HG02588 (cell line): ENCODE results near the gene FOXA3.

ENCODE experiments used
- ATAC-seq: cut with Tn5 transposase; IDR thresholded peaks from one replicate; pipeline ENCODE4 v1.9.1; 2021; ENCODE audit warnings: mild to moderate bottlenecking, moderate library complexity; ENCODE audit not compliant: unreplicated experiment

Gene FOXA3

DNA sequence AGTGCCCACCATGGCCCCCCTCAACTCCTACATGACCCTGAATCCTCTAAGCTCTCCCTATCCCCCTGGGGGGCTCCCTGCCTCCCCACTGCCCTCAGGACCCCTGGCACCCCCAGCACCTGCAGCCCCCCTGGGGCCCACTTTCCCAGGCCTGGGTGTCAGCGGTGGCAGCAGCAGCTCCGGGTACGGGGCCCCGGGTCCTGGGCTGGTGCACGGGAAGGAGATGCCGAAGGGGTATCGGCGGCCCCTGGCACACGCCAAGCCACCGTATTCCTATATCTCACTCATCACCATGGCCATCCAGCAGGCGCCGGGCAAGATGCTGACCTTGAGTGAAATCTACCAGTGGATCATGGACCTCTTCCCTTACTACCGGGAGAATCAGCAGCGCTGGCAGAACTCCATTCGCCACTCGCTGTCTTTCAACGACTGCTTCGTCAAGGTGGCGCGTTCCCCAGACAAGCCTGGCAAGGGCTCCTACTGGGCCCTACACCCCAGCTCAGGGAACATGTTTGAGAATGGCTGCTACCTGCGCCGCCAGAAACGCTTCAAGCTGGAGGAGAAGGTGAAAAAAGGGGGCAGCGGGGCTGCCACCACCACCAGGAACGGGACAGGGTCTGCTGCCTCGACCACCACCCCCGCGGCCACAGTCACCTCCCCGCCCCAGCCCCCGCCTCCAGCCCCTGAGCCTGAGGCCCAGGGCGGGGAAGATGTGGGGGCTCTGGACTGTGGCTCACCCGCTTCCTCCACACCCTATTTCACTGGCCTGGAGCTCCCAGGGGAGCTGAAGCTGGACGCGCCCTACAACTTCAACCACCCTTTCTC is 8.2 kb downstream of the FOXA3 start:
- no peak for ATAC-seq

DNA sequence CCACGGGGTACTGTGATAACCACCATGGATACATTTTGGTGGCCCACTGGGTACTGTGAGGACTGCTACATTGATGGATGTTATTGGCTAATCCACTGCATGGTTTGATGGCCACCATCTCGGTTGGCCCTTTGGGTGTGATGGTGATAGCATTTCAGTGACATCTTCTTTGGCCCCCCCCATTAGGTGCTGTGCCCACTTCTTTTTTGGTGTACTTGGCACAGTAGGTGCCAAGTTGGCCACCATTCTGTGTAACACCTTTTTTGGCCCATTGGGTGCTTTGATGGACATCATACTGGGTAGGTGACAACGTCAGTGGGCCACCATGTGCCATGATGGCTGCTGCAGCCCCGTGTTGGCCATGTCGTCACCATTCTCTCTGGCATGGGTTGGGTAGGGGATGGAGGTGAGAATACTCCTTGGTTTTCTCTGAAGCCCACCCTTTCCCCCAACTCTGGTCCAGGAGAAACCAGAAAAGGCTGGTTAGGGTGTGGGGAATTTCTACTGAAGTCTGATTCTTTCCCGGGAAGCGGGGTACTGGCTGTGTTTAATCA is 9.2 kb downstream of the FOXA3 start:
- no peak for ATAC-seq

DNA sequence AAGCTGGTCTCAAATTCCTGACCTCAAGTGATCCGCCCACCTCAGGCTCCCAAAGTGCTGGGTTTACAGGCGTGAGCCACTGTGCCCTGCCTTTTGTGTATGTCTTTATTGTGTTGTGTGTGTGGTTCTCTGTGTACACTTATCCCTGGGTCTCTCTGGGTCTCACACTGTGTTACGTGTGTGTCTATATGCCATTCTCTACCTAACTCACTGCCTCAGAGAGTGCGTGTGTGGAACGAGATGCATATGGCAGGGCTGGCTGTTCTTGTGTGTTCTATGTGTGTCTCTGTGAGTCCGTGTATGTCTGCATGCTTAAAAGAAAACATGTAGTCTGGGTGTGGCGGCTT is 10.5 kb downstream of the FOXA3 start:
- ATAC-seq, result no peak

DNA sequence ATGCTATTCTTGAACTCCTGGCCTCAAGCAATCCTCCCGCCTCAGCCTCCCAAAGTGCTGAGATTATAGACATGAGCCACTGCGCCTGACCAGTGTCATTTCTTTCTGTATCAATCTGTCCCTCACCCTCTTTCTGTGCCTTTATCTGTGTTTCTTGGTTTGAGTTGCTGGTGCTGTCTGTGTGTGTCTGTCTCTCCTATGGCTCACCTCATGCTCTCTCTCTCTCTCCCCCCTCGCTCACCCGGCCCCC is 12.0 kb downstream of the FOXA3 start:
- ATAC-seq, result no peak

DNA sequence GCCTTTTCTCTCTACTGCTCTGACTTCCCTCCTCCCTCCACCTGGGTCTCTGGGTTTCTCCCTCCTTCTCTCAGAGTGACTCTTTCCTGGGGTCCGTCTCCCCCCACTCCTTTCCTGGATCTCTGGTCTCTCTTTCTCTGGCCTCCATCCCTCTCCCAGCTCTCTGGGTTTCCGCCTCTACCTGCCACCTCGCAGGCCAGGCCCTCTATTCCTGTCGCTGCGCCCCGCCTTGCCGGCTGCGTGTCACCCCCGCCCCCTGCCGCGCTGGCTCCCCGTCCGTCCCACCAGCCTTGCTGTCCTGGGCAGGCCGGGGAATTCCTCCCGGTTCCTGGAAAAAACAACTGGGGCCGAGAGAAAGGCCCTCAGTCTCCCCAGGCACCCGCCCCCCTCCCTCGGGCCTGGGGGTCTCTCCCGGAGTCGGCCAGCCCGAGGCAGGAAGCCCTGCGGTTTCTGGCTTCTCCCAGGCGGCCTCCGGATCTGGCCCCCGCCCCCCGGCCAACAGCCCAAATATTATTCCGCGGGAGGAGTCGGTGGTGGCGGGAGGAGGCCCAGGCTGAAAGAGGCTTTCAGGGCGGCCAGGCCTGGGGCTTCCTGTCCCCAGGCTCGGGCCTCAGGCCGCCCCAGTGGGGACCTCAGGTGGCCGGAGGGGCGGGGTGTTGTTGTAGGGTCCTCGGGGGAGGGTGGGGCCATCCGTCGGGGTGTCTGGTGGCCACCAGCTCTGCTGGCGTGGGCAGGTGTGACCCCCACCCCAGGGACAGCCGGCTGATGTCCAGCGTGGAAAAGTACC is 12.5 kb downstream of the FOXA3 start:
- ATAC-seq, result no peak

DNA sequence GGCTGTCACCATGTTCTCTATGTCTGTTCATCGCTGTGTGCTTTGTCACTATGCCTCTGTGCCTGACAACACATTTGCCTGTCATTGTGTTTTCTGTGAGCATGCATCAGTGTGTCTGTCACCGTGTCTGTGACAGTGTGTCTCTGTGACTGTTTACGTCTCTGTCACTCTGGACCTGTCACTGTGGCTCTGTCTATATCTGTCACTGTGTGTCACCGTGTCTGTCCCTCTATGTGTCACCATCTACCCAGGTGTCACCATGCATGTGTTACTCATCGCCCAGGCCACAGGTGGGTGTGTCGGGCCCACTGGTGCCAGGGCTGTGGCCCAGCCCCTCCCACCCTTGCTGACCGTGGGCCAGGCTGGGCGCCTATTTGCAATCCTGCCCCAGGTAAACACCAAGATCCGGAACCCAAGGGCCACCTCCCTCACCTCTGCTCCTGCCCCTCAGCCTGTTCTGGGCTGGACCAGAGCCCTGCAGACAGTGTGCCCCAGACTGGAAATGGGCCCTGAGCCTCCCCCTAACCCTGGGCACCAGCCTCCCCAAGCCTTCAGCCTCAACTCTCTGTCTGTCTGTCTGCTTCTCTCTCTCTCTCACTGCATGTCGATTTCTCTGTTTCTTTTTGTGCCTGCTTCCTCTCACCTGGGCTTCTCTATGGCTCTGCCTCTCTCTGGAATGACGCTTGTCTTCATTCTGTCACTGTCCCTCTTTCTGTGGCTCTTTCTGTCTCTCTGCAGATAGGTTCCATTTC is 14.1 kb downstream of the FOXA3 start:
- no peak for ATAC-seq

DNA sequence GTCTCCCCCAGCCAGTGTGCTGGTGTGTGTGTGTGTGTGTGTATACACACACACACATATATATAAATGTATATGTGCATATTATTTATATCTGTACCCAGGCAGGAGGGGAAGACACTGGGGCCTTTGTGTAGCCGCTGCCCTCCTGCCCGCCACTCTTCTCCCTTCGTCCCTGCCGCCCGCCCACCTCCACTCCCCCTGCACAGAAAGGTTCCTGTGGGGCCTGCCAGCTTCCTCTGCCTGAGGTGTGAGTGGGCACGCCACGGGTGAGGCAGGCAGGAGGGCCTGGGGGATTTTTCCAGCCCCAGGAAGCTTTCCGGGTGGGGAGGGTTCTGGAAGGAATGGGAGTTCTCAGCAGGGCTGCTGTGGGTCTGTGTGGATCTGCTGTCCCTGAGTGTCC is 14.9 kb downstream of the FOXA3 start:
- no peak for ATAC-seq

DNA sequence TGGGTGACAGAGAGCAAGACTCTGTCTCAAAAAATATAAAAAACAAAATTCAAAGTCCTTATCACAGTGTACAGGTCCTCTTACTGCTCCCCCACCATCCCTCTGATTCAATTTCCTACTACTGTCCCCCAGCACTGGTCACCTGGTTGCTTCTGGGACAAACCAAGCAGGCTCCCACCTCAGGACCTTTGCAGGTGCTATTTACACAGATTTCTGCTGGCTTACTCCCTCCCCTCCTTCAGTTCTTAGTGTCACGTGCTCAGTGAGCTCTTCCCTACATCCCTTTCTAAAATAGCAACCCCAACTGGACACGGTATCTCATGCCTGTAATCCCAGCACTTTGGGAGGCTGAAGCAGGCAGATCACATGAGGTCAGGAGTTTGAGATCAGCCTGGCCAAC is 15.8 kb downstream of the FOXA3 start:
- ATAC-seq, result no peak

DNA sequence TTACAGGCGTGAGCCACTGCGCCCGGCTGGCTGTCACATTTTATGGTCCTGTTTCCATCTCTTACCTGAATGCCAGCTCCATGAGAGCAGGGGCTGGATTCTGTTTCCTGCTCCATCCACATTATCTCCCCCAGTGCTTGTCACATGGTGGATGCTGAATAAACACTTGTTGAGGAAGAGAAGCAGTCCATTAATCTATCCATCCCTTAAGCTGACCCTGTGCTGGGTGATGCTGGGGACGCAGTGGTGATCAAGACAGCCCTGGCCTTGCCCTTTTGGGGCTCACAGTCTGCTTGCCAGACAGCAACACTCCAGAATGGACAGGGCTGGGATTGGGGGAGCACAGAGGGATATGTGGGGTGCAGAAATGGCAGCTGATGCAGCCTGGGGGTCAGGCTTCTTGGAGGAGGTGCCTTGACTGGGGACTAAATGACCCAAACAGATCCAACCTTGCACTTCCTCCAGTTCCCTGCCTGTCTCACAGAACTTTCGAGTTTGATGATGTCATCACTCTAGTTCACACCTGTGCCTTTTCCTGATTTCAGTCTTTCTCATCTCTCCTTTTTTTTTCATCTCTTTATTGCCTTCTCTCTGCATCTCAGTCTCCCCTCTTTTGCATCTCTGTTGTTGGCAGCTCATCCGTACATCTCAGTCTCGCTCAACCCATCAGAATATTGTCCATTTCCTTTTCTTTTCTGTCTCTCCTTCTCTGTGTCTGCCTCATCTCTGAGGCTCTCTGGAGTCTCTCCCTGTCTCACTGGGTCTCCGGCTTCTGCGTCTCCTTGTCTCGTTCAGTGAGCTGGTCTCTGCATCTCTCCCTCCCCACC is 17.2 kb downstream of the FOXA3 start:
- ATAC-seq, result no peak

DNA sequence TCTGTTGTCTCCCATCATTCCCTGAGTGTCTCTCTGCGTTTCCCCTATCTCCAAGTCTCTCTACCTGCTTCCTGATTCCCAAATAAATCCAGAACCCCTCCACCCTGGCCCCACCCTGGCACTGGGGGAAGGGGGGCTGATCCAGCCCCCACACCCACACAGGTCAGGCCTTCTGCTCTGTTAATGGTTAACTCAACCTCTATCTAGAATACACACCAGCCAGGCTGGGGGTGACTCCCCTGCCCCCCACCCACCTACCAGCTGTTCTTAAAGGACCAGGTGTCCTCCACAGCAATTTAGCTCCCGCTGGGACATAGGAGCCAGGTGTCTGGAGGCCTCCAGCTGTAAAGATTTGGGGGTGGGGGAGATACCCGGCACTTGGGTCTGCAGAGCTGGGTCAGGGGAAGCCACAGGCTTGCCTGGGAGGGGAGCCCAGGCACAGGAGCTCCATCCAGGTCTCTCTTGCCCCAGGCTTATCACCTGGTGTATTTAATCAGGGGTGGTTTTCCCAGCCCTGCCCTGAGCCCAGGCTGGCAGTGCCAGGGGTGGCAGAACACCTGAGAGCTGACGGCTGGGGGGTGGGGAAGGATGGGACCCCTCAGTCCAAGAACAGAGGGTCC is 17.9 kb downstream of the FOXA3 start:
- ATAC-seq, result no peak

DNA sequence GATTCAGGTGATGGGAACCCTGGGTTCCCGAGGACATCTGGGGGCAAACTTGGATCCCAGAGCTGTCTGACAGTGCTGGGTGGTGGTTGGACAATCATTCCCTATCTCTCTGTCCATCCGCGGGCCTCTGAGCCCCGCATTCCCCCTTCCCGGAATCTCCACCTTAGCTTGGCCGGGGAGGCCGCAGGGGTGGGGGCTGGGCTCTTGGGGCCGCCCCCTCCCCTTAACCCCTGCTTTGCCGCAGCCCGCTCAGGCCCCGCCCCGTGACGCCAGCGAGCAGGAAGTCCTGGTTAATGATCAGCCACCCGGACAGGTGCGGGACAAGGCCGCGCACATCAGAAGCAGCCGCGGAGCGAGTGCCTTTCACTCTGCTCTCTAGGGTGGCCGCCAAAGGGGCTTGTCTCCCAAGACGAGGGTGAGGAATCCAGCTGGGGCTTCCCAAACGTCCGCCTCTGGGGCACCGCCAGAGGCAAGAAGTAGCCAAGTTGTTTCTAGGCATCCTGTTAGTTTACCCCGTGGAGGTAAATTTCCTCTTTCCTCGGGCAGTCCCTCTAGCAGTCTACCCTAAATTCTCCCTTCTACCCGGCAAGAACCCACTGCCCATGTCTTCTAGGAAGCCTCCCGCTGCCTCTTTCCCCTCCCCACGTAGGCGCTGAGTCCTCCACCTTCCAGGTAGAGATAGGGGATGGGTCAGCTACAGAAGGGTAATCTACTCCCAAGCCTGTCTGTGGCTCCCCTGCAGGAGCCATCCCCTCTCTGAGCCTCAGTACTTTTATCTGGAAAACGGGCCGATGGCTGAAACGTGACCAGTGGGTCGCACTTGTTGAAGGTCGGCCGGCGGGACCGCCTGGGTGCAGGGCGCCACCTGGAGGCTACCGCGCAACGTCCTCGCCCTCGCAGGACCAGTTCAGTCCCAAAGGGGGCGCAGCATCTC is 18.8 kb downstream of the FOXA3 start:
- no peak for ATAC-seq

DNA sequence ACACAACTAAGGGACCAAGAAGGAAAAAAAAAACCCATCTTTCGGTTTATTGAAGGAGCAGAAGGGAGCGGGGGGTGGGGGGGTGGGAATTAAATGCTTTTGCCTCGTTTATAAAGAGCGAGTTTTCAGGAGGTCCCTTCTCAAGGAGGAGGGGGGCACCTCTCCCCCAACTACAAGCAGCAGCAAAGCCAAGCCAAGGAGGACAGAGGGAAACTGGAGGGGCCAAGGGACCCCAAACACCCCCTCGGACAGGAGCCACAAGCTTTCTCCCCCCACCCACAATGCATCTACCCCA is 19.4 kb downstream of the FOXA3 start:
- ATAC-seq, result no peak

DNA sequence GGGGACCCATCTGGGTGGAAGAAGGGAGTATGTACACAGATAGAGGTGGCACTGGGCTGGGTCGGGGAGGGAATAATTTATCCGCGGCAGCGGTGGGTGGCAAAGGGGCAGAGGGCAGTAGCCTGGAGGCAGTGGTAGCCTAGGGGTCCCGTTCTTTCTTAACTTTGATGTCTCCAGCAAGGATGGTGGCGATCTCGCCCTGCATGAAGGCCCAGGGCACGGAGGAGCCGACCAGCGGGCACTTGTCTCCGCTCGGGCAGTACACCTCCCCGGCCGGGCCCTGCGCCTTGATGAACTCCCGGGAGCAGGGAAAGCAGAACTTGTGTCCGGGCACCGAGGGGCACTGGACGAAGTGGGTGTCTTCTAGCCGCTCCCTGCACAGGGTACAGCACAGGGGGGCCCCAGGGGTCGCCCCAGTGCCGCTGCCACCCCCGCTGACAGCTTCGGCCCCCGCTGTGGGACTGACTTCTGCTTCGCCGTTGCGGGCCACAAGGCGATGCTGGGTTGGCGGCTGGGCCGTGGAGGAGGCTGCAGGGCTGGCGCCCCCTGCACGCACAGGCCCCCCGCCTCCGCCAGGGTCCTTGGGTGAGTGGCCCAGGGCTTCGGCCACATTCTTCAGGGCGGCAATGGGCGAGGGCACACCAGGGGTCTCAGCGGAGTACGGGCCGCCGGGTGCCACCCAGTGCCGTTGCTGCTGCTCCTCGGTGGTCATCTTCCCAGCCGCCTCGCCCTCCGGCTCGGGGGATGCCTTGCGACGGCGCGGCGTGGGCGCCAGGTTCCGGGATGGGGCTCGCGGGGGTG is 20.0 kb downstream of the FOXA3 start:
- no peak for ATAC-seq

DNA sequence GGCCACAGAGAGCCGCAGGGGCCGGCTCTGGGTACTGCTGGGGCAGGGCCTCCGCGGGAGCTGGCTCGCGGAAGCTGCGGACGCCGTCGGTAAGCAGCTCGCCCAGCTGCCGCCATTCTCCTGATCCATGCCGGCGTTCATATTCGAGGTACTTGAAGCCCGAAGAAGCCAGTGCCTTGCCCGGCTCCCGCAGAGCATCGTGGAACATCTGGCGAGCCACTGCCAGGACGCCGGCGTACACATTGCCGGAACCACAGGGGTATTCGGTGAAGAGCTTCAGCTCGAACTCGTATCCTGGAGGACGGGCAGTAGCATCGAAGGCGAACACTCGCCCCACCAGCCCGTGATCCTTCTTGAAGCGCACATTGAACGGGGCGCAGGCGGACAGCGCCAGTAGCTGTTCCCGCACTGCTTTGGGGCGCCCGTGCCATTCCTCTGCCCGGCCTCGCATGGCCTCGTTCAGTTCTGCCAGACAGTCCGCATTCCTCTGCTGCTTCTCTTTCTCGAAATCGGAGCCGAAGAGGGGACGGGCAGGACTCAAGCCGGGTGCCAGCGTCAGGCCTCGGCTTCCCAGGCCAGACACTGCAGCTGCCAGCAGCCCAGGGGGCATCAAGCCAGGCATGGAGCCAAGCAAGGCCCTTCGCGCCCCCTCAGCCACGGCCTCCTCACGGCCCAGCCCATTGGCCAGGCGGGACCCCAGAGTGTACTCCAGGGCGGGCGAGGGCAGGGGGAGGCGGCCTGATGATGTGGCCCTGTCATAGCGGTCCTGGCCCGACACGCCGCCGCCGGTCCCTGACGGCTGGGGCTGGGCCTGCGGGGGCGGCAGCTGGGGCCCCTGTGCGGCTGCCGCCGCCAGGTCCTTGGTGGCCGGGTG is 20.8 kb downstream of the FOXA3 start:
- peak; percentile 6 for ATAC-seq

DNA sequence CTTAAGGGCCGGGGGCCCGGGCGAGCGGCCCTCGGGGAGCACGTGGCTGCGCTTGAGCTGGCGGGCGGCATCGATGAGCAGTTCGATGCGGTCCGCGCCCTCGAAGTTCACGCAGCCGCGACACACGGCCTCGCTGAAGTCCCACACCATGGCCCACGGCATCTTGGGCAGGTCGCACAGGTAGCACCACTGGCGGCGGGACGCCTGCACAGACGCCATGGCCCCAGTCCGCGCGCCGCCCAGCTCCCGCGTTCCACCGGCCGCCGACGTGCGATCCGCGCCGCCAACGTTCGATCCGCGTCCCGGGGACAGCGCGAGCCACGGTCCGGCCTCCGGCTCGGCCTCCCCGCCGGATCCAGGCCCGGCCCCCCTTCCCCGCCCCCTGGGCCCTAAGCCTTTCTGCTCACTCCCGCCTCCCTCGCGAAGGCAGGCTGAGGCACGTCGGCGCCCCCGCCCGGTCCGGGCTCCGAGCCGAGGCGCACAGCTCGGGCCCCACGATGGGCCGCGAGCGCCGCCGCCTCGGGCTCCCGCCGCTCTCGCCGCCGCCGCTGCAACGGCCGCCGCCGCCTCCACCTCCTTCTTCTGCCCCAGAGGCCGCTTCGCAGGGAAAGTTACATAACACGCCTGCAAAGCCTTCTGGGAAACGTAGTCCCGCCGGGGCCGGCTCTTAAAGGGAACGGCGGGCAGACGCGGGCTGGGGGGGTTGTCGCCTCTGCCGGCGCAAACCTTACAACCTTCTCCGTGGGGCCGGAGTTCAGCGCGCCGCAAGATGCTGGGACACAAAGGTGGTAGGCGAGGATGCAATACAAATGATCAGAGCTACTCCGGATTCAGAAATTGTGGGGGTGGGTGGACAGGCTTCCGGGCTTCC is 21.7 kb downstream of the FOXA3 start, which contains the start of gene IRF2BP1:
IRF2BP1 (minus strand) TSS at position 586 of the 871 bp plus-strand sequence; CDS start at position 219, 367 bp downstream.
- peak; percentile 52 for ATAC-seq

DNA sequence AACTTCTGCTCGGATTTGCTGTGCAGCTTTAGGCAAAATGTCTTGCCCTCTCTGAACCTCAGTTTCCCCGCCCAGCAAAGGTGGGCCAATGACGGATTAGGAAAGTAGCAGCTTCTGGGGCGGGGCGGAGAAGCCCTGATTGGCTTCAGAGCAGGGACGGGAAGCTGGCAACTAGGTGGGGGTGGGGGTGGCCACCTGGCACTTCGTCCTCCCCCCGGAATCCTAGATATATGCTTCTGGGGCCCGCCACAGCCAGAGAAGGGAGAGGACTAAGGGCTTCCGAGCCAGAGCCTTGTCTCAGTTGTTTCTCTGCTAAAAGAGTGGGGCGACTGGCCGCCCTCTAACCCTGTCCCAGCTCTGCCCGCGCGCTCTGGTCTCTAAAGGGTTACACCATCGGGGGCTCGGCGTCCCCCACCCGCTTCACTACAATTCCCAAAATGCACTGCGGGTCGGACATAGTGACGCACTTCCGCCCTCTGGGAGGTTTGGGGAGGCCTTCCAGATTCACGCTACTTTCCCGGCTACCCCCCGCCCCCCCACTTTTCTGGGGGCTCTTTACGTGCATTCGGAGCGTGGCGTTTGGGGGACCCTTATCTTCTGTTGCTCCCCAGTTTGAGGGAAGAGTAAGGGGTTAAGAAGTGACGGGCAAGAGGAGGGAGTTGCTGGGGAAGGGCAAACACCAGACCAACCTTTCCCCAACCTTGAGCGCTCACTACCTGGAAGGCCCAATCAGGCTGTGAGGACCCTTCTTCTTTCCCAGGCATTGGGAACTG is 22.5 kb downstream of the FOXA3 start:
- peak; percentile 58 for ATAC-seq
